ENCODE measurements around the gene CBX3.
"Not testable (repeated sequence)": the region's sequence is repeated elsewhere in the genome, so short reads cannot be mapped to it uniquely, and the experiment has no call there.

DNA sequence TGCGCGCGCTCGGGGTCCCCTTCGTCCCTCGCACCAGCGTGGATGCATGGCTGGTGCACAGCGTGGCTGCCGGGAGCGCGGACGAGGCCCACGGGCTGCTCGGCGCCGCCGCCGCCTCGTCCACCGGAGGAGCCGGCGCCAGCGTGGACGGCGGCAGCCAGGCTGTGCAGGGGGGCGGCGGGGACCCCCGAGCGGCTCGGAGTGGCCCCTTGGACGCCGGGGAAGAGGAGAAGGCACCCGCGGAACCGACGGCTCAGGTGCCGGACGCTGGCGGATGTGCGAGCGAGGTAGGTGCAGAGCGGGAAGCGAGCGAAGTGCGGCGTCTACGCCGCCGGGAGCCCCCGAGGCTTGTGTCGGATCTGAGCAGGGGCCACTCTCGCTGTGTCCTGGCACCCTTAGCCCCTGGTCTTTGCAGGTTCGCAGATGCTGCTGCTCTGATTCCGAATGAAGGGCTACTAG, 48.7 kb upstream of the CBX3 start:
- TF ChIP-seq, protein P1, sequence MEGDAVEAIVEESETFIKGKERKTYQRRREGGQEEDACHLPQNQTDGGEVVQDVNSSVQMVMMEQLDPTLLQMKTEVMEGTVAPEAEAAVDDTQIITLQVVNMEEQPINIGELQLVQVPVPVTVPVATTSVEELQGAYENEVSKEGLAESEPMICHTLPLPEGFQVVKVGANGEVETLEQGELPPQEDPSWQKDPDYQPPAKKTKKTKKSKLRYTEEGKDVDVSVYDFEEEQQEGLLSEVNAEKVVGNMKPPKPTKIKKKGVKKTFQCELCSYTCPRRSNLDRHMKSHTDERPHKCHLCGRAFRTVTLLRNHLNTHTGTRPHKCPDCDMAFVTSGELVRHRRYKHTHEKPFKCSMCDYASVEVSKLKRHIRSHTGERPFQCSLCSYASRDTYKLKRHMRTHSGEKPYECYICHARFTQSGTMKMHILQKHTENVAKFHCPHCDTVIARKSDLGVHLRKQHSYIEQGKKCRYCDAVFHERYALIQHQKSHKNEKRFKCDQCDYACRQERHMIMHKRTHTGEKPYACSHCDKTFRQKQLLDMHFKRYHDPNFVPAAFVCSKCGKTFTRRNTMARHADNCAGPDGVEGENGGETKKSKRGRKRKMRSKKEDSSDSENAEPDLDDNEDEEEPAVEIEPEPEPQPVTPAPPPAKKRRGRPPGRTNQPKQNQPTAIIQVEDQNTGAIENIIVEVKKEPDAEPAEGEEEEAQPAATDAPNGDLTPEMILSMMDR (IDR thresholded peaks at IDR 0.05), result not testable (repeated sequence)
- not testable (repeated sequence) for TF ChIP-seq POLR2A (IDR thresholded peaks at IDR 0.05)
